HL-60/S4 treated with phorbol 12-myristate 13-acetate at 8.2 ng/mL for 4 days and 3 days (cell line): ENCODE measurements around the gene ODAD2.
"Not testable (repeated sequence)": the region's sequence is repeated elsewhere in the genome, so short reads cannot be mapped to it uniquely, and the experiment has no call there.

Source experiments
- in situ Hi-C: fragments of 300-500 bp; cut with MboI; formaldehyde crosslinking; loops from 2 replicates; pipeline ENCODE4 v1.15.0; 2022; ENCODE audit warnings: low sequenced_read_pairs

The ODAD2 gene

GRCh38 chr10:27970795-27971194 is 28.1 kb downstream of the ODAD2 start:
- in situ Hi-C loops: not testable (repeated sequence)

GRCh38 chr10:27969931-27970330 is 28.9 kb downstream of the ODAD2 start:
- in situ Hi-C loops: not testable (repeated sequence)

GRCh38 chr10:27959093-27959715 is 39.7 kb downstream of the ODAD2 start:
- in situ Hi-C loops: no loop called here

- in situ Hi-C loops: not testable (repeated sequence)
These were observed 40.5 kb downstream of the ODAD2 start for GRCh38 chr10:27958383-27958782.

GRCh38 chr10:27950242-27950564 is 48.7 kb downstream of the ODAD2 start:
- in situ Hi-C loops: no loop called here

GRCh38 chr10:27949528-27950241 is 49.2 kb downstream of the ODAD2 start:
- in situ Hi-C loops: no loop called here

- in situ Hi-C loops: no loop called here
These were observed 50.7 kb downstream of the ODAD2 start for GRCh38 chr10:27948186-27948585.

GRCh38 chr10:27947540-27947939 is 51.3 kb downstream of the ODAD2 start:
- in situ Hi-C loops: no loop called here

- in situ Hi-C loops: no loop called here
These were observed 54.9 kb downstream of the ODAD2 start for GRCh38 chr10:27944005-27944404.

GRCh38 chr10:27914888-27915287 is 84.0 kb downstream of the ODAD2 start:
- in situ Hi-C loops: no loop called here

- in situ Hi-C loops: no loop called here
These were observed 86.6 kb downstream of the ODAD2 start for GRCh38 chr10:27912231-27912630.

GRCh38 chr10:27911539-27911938 is 87.3 kb downstream of the ODAD2 start:
- in situ Hi-C loops: no loop called here

- in situ Hi-C loops: no loop called here
These were observed 87.9 kb downstream of the ODAD2 start for GRCh38 chr10:27911011-27911410.

- in situ Hi-C loops: no loop called here
These were observed 90.6 kb downstream of the ODAD2 start for GRCh38 chr10:27908231-27908630.

- in situ Hi-C loops: not testable (repeated sequence)
These were observed 99.4 kb downstream of the ODAD2 start for GRCh38 chr10:27899485-27899884.

- in situ Hi-C loops: no loop called here
These were observed 99.8 kb downstream of the ODAD2 start for GRCh38 chr10:27899058-27899457.

- in situ Hi-C loops: no loop called here
These were observed 105.4 kb downstream of the ODAD2 start for GRCh38 chr10:27893358-27893954.

GRCh38 chr10:27890971-27891370 is 107.9 kb downstream of the ODAD2 start:
- in situ Hi-C loops: no loop called here

GRCh38 chr10:27889518-27889917 is 109.4 kb downstream of the ODAD2 start:
- in situ Hi-C loops: no loop called here

- in situ Hi-C loops: no loop called here
These were observed 114.7 kb downstream of the ODAD2 start for GRCh38 chr10:27884185-27884641.

- in situ Hi-C loops: no loop called here
These were observed 120.6 kb downstream of the ODAD2 start for GRCh38 chr10:27878281-27878680.

GRCh38 chr10:27865221-27865635 is 133.7 kb downstream of the ODAD2 start:
- in situ Hi-C loops: no loop called here
